IPS-15b (cell line): ENCODE measurements around the gene ADRA1B.

Experiments used
- H3K27me3 ChIP-seq: one replicate; pipeline ENCODE4 v1.6.1; 2013; ENCODE audit warnings: low read length; ENCODE audit not compliant: control insufficient read depth, insufficient read depth
- H3K36me3 ChIP-seq: one replicate; pipeline ENCODE4 v1.6.1; 2013; ENCODE audit warnings: low read length; ENCODE audit not compliant: control insufficient read depth, insufficient read depth
- H3K4me1 ChIP-seq: one replicate; pipeline ENCODE4 v1.6.1; 2013; ENCODE audit warnings: mild to moderate bottlenecking, low read length; ENCODE audit not compliant: control insufficient read depth, insufficient read depth
- H3K4me3 ChIP-seq: one replicate; pipeline ENCODE4 v1.5.1; 2013; ENCODE audit warnings: low read depth, low read length
- H3K9ac ChIP-seq: one replicate; pipeline ENCODE4 v1.6.1; 2013; ENCODE audit warnings: low read depth, mild to moderate bottlenecking, low read length
- H3K9me3 ChIP-seq: one replicate; pipeline ENCODE4 v1.6.1; 2013; ENCODE audit warnings: mild to moderate bottlenecking, low read length; ENCODE audit not compliant: control insufficient read depth, insufficient read depth

ADRA1B gene

DNA sequence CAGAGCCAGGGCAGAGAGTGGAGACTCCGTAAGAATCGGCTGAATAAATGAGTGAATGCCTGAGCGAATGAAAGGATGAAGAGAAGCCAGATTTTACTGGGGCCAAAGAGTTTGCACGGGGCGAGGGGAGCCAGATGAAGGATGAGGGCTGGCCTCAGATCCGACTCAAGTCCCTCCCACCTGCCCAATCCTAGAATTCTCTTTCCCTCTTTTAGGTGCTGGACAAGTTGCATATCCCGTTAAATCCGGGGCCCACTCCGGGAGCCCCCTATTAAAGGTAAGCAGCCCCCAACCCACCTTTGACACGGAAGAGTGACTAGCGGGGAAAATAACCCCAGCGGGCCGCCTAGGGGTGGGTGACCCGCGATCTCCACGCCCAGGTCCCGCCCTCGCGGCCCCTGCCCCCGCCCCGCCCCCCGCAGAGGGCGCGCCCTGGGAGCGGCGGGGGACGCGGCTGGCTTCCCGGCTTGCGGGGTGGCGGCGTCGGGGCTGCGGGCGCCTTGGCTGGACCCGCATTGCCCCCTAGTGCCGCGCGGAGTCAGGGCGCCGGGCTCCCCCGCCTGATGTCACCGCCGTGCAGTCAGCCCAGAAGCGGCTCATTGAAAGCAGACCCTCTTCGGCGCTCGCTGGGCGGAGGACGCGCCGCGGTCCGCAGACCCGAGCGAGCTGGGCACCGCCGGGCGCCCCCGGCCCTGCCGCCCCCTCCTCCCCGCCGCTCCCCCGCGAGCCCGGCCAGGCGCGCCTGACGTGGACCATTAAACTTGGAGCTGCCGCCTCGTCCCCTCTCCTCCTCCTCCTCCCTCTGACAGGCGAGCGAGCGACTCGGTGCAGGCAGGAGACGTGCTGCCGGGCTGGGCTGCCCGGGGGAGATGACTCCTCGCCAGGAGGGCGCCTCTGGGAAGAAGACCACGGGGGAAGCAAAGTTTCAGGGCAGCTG lies at the start of gene ADRA1B:
ADRA1B (plus strand) TSS at position 579 of the 937 bp plus-strand sequence. CDS start 424 bp downstream, outside the sequence.
- peak within 1 kb of the TSS; percentile 73 for H3K4me3 ChIP-seq
- no peak within 1 kb of the TSS for H3K9ac ChIP-seq
- H3K36me3 ChIP-seq, result no peaks in the 10 kb centered on the region
- H3K27me3 ChIP-seq, result peaks cover 50% of the 10 kb centered on the region
- H3K4me1 ChIP-seq, result peaks cover 3% of the 10 kb centered on the region
- no peaks in the 10 kb centered on the region for H3K9me3 ChIP-seq

DNA sequence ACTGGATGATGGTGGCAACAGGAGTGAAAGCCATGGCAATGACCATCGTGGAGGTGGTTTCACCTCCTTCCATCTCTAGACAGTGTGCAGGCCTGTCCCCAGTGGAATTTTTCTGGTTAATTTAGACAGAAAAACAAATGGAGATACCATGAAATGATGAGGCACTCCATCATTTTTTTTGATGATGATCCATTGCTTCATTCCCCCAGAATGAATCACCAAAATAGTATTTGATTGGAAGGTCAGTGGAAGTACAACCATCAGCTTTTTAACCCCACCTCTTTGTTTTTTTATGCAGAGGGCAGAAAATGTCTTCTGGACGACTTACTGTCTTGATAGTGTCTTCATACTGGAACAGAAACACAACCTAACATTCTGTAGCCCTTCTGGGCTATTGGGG lies 42.6 kb upstream of the ADRA1B start:
- no peaks in the 10 kb centered on the region for H3K9me3 ChIP-seq

DNA sequence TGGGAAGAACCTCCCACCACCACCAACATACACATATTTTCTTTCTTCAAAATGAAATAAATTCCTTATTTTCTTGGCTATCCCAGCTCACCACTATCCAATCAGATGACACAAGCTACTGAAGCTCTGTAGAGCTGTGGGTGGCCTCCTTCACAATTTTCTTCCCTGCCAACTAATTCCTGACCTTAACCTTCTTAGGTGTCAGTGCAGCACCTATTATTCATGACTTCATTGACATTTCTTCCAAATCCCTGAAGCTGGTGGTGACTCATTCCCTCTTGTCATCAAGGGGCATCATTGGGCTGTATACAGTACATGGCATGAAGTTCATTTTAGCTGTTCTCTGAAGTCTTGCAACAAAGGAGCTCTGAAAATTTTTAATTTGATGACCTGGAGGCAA lies 42.0 kb upstream of the ADRA1B start:
- Histone ChIP-seq H3K36me3 (no peaks in the 10 kb centered on the region), H3K9ac (no peak overlapping the region), H3K9me3 (no peaks in the 10 kb centered on the region), H3K27me3 (no peaks in the 10 kb centered on the region), H3K4me1 (no peaks in the 10 kb centered on the region), H3K4me3 (no peak overlapping the region)

More for the DNA sequence above, 42.6 kb upstream of the ADRA1B start:
- no peaks in the 10 kb centered on the region for H3K27me3 ChIP-seq
- H3K9ac ChIP-seq, result no peak overlapping the region
- H3K36me3 ChIP-seq, result no peaks in the 10 kb centered on the region
- no peaks in the 10 kb centered on the region for H3K4me1 ChIP-seq
- no peak overlapping the region for H3K4me3 ChIP-seq

DNA sequence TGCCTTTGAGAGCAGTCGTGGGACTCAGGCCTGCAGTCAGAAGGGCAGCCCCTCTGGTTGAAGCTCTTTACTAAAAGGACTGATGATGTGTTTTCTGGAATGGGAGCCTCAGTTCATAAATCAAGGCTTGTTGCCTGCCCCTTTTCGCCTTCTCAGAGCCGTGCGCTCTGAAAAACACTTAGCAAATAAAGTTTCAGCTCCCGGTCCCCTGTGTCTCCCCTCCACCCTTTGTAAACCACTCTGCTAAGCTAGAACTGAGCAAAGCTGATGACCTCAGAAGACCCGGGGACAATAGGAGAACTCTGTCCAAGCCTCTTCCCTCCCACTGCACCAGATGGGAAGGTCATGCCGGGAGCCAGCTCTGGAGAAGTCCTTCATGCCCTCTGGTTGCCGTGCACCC lies 39.3 kb upstream of the ADRA1B start:
- Histone ChIP-seq H3K9me3 (no peaks in the 10 kb centered on the region), H3K4me1 (no peaks in the 10 kb centered on the region), H3K4me3 (no peak overlapping the region), H3K27me3 (no peaks in the 10 kb centered on the region), H3K9ac (no peak overlapping the region), H3K36me3 (no peaks in the 10 kb centered on the region)

DNA sequence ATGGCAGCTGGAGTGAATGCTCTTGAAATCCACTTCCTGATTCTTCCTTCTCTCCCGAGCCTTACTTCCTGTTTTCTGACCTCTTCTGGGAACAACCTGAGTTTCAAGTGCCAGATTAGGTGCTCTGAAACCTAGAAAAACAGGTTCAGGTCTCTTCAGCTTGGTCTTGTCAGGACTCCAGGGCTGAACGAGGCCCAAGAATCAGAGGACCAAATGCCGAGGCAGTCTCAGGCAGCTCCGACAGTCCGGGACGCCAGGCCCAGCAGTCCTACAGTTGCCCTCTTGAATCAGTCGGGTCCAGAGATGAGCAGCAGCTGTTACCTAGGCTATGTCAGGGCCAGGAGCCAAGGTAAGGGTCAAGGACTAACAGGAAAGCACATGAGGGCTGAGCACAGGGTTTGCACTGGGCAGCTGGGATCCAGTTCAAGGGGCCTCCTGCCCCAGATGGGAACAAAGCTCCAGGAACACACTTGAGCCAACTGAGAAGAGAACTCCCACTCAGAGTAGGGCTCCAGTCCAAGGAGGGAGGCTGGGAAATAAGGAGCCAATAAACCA lies 38.3 kb upstream of the ADRA1B start:
- Histone ChIP-seq H3K27me3 (no peaks in the 10 kb centered on the region), H3K36me3 (no peaks in the 10 kb centered on the region), H3K9me3 (no peaks in the 10 kb centered on the region), H3K4me3 (no peak overlapping the region), H3K9ac (no peak overlapping the region), H3K4me1 (no peaks in the 10 kb centered on the region)

DNA sequence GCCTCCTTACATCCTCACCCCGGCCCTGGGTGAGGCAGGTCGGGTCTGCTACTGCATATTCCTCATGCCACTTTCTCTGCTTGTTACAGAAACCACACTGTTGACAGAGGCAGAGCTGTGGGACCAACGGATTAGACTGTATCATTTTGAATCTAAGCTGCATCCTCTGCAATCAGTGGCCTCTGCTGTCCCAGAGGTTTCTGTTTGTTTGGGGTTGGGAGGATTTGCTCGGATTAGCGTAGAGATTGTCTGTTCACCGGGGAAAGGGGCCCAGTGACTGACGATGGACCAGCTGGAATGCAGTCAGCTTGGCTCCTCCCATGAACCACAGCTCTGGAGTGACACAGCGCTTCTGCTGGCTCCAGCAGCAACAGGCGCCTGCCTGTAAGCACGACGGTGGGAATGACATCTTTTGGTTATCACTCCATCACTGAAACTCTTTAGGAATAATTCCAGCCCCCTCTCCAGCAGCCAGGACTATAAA lies 37.3 kb upstream of the ADRA1B start:
- H3K4me1 ChIP-seq, result no peaks in the 10 kb centered on the region
- no peaks in the 10 kb centered on the region for H3K36me3 ChIP-seq
- H3K4me3 ChIP-seq, result no peak overlapping the region
- no peak overlapping the region for H3K9ac ChIP-seq
- no peaks in the 10 kb centered on the region for H3K9me3 ChIP-seq
- no peaks in the 10 kb centered on the region for H3K27me3 ChIP-seq

DNA sequence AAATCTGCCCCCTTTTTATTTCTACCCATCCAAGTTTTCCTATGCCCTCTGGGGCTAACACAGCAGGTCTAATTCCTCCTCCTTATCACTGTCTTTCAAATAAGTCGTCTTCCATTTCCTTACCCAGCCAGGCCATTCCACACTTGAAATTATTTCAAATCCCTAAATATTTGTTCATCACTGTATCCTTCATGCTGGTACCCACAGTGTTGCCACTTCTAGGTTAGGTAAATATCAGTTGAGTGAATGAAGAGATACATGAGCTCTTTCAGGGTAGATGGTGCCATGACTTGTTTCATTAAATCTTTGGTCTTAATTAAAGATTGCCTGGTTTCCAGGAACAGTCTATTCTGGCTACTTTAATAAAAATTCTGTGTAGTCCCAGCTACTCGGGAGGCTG lies 35.6 kb upstream of the ADRA1B start:
- H3K27me3 ChIP-seq, result no peaks in the 10 kb centered on the region
- no peaks in the 10 kb centered on the region for H3K9me3 ChIP-seq
- no peaks in the 10 kb centered on the region for H3K4me1 ChIP-seq
- no peak overlapping the region for H3K4me3 ChIP-seq
- no peaks in the 10 kb centered on the region for H3K36me3 ChIP-seq
- H3K9ac ChIP-seq, result no peak overlapping the region

GRCh38 chr5:159881967-159882366 lies 34.3 kb upstream of the ADRA1B start:
- Histone ChIP-seq H3K4me1 (no peaks in the 10 kb centered on the region), H3K9ac (no peak overlapping the region), H3K27me3 (no peaks in the 10 kb centered on the region), H3K4me3 (no peak overlapping the region), H3K36me3 (no peaks in the 10 kb centered on the region), H3K9me3 (no peaks in the 10 kb centered on the region)

- Histone ChIP-seq H3K9me3 (no peaks in the 10 kb centered on the region), H3K36me3 (no peaks in the 10 kb centered on the region), H3K27me3 (no peaks in the 10 kb centered on the region), H3K4me1 (no peaks in the 10 kb centered on the region), H3K4me3 (no peak overlapping the region), H3K9ac (no peak overlapping the region)
Observed at GRCh38 chr5:159883522-159883950, 32.7 kb upstream of the ADRA1B start.

GRCh38 chr5:159884917-159885620 lies 31.2 kb upstream of the ADRA1B start:
- H3K27me3 ChIP-seq, result no peaks in the 10 kb centered on the region
- H3K9ac ChIP-seq, result no peak overlapping the region
- no peaks in the 10 kb centered on the region for H3K4me1 ChIP-seq
- H3K4me3 ChIP-seq, result no peak overlapping the region
- no peaks in the 10 kb centered on the region for H3K9me3 ChIP-seq
- H3K36me3 ChIP-seq, result no peaks in the 10 kb centered on the region

- no peak overlapping the region for H3K4me3 ChIP-seq
- no peaks in the 10 kb centered on the region for H3K9me3 ChIP-seq
- no peaks in the 10 kb centered on the region for H3K4me1 ChIP-seq
Observed at GRCh38 chr5:159886296-159886695, 30.0 kb upstream of the ADRA1B start.

More at GRCh38 chr5:159886296-159886695, 30.0 kb upstream of the ADRA1B start:
- no peaks in the 10 kb centered on the region for H3K36me3 ChIP-seq
- no peak overlapping the region for H3K9ac ChIP-seq
- no peaks in the 10 kb centered on the region for H3K27me3 ChIP-seq
